IPS-15b (cell line): Measurements from ENCODE around the gene RCN1.
"Not testable (repeated sequence)": the region's sequence is repeated elsewhere in the genome, so short reads cannot be mapped to it uniquely, and the experiment has no call there.

ENCODE experiments used
- H3K27me3 ChIP-seq: one replicate; pipeline ENCODE4 v1.6.1; 2013; ENCODE audit warnings: low read length; ENCODE audit not compliant: control insufficient read depth, insufficient read depth
- H3K36me3 ChIP-seq: one replicate; pipeline ENCODE4 v1.6.1; 2013; ENCODE audit warnings: low read length; ENCODE audit not compliant: control insufficient read depth, insufficient read depth
- H3K4me1 ChIP-seq: one replicate; pipeline ENCODE4 v1.6.1; 2013; ENCODE audit warnings: mild to moderate bottlenecking, low read length; ENCODE audit not compliant: control insufficient read depth, insufficient read depth
- H3K4me3 ChIP-seq: one replicate; pipeline ENCODE4 v1.5.1; 2013; ENCODE audit warnings: low read depth, low read length
- H3K9ac ChIP-seq: one replicate; pipeline ENCODE4 v1.6.1; 2013; ENCODE audit warnings: low read depth, mild to moderate bottlenecking, low read length
- H3K9me3 ChIP-seq: one replicate; pipeline ENCODE4 v1.6.1; 2013; ENCODE audit warnings: mild to moderate bottlenecking, low read length; ENCODE audit not compliant: control insufficient read depth, insufficient read depth

Gene RCN1

DNA sequence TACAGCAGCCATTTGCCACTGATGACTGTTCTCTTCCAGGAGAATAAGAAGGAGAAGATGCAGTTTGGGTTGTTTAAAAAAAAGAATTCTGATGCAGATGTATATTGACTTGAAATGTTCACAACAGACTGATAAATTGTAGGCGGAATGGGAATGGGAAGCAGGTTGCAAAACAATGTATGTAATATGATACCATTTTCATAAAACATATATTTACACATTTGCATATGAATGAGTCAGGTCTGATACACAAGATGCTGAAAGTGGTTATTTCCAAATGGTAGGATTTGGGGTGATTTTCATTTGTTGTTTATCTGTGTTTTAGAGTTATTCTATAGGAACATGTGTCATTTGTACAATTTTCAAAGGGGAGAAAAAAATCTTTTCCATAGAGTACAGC is 9.0 kb upstream of the RCN1 start:
- no peaks in the 10 kb centered on the region for H3K9me3 ChIP-seq
- no peak overlapping the region for H3K4me3 ChIP-seq
- no peaks in the 10 kb centered on the region for H3K36me3 ChIP-seq
- no peak overlapping the region for H3K9ac ChIP-seq
- H3K4me1 ChIP-seq: peaks cover 4% of the 10 kb centered on the region
- H3K27me3 ChIP-seq: no peaks in the 10 kb centered on the region

DNA sequence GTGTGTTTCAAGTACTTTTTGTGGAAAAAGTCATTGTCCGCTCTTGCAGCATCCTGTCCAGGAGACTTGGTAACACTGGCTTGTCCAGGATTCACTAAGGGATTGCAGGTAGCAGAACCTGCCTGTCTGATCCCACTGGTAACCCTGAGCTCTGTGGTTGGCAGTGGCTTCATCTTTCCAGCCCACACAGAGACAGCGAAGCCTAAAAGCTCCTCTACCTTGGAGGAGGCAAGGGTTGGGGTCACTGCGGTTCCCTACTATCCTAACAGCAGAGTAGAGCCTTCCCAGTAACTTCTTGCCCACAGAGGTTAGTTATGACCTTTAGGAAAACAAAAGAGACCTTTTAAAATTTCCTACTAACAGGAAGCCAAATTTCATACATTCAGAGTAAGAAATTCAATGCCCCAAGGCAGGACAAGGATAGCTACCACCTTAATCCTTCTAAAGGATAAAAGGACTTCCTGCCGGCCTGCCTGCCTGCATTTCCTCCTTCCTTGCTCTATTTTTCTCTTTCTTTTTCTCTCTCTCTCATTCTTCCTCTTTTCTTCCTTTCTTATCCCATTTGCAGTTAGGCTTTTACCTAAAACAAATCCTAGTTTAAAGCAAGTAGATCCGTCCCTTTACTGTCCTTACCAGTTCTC is 8.4 kb upstream of the RCN1 start:
- Histone ChIP-seq H3K9me3 (no peaks in the 10 kb centered on the region), H3K4me1 (peaks cover 4% of the 10 kb centered on the region), H3K27me3 (no peaks in the 10 kb centered on the region), H3K36me3 (no peaks in the 10 kb centered on the region), H3K9ac (no peak overlapping the region), H3K4me3 (no peak overlapping the region)

DNA sequence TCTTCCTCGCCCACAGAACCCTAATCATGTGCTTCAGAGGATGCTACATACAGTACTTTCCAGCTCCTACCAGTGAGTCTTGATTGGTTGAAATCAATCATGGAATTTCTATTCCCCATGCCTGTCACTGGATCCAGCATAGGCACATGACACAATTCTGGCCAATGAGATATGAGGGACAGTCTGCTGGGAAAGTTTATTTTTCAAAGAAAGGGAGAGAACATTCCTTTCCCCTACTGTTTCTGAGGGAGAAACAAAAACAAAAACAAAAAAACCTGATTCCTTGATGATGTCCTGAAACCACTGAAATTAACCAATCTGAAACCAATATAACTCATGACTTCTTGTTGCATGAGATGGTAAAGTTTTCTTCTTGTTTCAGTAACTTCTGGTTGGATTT is 3.3 kb upstream of the RCN1 start:
- Histone ChIP-seq H3K9me3 (no peaks in the 10 kb centered on the region), H3K4me1 (peaks cover 8% of the 10 kb centered on the region), H3K9ac (no peak overlapping the region), H3K4me3 (no peak overlapping the region), H3K36me3 (no peaks in the 10 kb centered on the region), H3K27me3 (peaks cover 10% of the 10 kb centered on the region)

DNA sequence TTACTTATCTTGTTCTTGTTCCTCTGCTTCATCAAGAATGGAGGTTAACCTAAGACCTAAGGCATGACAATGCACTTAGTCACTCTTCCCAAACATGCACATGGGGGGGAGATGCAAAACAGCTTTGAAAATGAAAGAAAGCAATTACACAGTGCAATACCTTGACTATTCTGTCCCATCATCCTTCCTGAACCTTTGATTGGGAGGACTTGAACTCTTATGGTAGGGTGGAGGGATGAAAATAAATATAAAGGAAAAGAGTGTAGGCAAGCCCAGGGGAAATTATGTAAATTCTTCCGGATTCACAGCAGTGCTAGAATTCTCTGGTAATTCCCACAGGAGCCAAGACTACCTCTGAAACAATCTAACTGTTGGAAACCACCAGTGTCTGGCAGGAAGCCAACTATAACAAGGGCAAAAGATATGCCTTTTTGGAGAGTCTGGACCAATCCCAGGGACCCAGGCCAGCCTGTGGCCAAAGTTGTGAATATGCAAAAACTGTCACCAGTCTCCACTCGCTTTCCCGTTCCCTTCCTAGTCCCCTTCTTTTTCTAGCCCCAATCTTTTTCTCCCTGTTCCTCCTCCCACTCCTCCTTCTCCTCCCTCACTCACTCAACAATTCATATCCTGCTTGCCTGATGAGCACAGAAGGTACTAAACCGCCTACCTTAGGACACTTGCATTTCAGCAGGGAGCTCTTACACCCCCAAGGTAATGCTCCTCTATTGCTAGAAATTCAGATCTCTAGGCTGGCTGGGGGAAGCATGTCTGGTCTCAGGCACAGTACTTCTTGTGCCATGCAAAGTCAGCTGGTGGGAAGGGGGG is 2.5 kb upstream of the RCN1 start:
- no peaks in the 10 kb centered on the region for H3K36me3 ChIP-seq
- peaks cover 10% of the 10 kb centered on the region for H3K4me1 ChIP-seq
- no peak overlapping the region for H3K4me3 ChIP-seq
- no peak overlapping the region for H3K9ac ChIP-seq
- H3K9me3 ChIP-seq: no peaks in the 10 kb centered on the region
- H3K27me3 ChIP-seq: peaks cover 10% of the 10 kb centered on the region

DNA sequence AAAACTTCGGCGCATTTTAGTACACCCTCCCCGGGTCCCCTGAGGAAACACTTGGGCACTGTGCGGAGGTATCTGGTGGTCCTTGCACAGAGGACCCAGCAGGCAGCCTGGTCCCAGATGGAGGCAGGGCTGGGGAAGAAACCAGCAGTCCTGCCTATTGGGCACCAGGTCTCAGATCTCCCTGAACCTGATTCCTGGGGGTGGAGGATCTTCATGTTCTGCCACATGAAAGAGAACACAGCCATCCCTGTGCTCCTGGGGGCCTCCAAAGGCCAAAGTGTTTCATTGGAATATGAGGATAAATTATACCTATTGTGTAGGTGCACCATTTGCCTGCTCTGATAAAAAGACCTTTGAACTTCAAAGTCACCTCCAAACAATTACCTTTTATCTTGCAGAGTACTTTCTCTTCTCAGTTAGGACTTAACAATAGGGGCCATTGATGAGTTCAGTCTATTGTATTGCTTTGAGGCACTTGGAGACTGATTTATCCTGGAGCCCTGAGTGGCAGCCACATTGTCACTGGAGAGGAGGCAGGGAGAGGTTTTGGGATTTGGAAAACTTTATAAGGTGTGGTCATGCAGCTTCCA is 1.8 kb downstream of the RCN1 start:
- H3K27me3 ChIP-seq: peaks cover 10% of the 10 kb centered on the region
- H3K36me3 ChIP-seq: peaks cover 5% of the 10 kb centered on the region
- peak overlapping the region; percentile 23 for H3K4me3 ChIP-seq
- no peak overlapping the region for H3K9ac ChIP-seq
- H3K9me3 ChIP-seq: no peaks in the 10 kb centered on the region
- H3K4me1 ChIP-seq: peaks cover 10% of the 10 kb centered on the region

DNA sequence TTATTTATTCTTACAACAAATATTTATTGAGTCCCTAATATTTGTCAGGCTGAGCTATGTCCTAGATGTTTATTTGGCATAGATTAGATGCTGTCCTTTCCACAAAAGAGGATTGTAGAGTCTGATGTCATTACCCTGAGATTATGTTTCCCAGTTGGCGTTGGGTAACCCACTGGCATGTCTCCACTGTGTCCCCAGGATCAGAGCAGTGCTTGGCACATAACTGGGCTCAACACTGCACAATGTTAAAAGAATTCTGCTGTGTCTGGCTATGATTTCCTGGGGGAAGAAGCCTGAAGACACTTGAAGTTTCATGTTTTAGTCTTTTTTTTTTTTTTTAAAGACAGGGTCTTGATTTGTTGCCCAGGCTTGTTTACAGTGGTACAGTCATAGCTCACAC is 4.0 kb downstream of the RCN1 start:
- peaks cover 15% of the 10 kb centered on the region for H3K36me3 ChIP-seq
- no peaks in the 10 kb centered on the region for H3K27me3 ChIP-seq
- H3K9me3 ChIP-seq: no peaks in the 10 kb centered on the region
- H3K9ac ChIP-seq: no peak overlapping the region
- no peak overlapping the region for H3K4me3 ChIP-seq
- peaks cover 7% of the 10 kb centered on the region for H3K4me1 ChIP-seq

DNA sequence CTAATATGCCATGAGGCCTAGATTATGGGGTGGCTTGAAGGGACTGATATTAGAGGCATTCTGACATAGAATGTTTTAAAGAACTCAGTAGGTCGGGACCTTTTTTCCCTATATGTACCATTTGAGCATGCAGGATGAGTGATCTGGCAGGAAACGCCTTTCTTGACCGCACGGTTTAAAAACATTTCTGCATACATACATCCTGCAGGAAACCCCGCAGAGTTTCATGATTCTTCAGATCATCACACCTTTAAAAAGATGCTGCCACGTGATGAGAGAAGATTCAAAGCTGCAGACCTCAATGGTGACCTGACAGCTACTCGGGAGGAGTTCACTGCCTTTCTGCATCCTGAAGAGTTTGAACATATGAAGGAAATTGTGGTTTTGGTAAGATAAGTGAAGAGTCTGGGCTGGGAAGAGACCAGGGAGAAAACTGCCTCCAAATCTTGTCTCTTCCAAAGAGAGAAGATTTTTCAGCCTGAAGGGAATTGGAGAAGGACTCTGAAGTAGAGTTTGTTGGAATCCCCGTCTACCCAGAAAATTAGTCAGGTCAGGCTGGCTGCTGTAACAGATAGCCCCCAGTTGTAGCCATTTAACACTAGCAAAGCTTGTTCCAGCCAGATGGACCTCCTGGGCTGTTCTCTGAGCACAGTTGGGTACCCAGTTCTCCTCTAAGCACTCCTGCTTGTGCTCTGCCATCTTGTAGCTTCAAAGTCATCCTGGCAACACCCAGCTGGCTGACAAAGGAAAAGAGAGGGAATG is 7.4 kb downstream of the RCN1 start:
- Histone ChIP-seq H3K9me3 (no peaks in the 10 kb centered on the region), H3K9ac (no peak overlapping the region), H3K4me3 (no peak overlapping the region), H3K4me1 (peaks cover under 1% of the 10 kb centered on the region), H3K36me3 (peaks cover 25% of the 10 kb centered on the region), H3K27me3 (no peaks in the 10 kb centered on the region)

DNA sequence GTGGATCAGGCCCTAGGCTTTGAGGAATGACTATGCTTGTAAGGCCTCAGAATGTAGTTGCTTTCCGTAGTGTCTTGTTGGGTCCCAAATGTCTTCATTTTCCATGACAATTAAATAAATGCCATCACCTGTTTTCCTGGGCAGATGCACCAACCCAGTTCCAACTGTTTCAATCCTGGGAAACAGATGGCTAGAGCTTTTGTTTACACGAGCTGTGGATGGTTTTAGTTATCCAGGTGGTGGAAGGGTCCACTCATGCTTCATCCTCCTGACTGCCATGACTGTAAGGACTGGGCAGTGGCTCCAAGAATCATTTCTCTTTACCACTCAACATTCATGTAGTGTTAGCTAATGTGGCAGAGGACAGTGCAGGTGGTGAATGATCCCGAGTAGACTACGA is 8.6 kb downstream of the RCN1 start:
- Histone ChIP-seq H3K27me3 (no peaks in the 10 kb centered on the region), H3K4me1 (no peaks in the 10 kb centered on the region), H3K4me3 (no peak overlapping the region), H3K9me3 (no peaks in the 10 kb centered on the region), H3K9ac (no peak overlapping the region), H3K36me3 (peaks cover 28% of the 10 kb centered on the region)

DNA sequence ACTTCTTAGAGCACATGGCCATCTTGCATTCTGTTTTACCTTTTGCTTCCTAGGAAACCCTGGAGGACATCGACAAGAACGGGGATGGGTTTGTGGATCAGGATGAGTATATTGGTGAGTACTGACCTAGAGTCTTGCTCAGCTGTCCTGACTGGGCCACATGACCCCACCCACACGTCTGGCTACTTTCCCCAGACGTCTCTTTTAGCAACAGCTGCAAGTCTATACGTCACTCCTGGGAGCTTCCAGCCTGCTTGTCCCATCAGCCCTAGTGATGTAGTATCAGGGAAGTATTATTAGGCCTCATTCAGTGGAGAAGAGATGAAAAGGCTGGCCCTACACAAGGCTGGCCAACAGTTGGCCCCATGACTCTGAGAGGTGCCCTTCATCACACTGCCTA is 9.6 kb downstream of the RCN1 start:
- H3K36me3 ChIP-seq: peaks cover 28% of the 10 kb centered on the region
- H3K4me1 ChIP-seq: no peaks in the 10 kb centered on the region
- H3K9me3 ChIP-seq: no peaks in the 10 kb centered on the region
- H3K9ac ChIP-seq: no peak overlapping the region
- no peaks in the 10 kb centered on the region for H3K27me3 ChIP-seq
- H3K4me3 ChIP-seq: no peak overlapping the region

DNA sequence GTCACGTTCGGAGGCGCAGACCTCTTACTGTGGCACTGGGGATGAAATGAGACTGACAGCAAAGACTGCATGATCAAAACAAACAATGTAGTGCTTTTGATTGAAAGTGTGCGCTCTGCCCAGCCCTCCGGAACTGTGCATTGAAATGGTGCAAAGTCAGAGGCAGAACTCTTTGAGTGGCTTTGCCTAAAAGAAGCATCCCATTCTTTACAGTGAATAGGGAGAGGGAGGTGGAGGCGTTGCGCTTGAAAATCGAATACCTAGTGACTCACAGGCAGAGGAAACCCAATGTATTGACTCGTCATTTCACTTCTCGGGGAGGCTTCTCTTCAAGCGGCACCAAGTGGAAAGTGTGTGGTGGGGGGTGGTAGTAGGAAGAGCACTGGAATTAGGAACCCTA is 10.9 kb downstream of the RCN1 start:
- H3K36me3 ChIP-seq: peaks cover 28% of the 10 kb centered on the region
- no peaks in the 10 kb centered on the region for H3K9me3 ChIP-seq
- H3K4me3 ChIP-seq: no peak overlapping the region
- H3K27me3 ChIP-seq: no peaks in the 10 kb centered on the region
- no peaks in the 10 kb centered on the region for H3K4me1 ChIP-seq
- no peak overlapping the region for H3K9ac ChIP-seq

DNA sequence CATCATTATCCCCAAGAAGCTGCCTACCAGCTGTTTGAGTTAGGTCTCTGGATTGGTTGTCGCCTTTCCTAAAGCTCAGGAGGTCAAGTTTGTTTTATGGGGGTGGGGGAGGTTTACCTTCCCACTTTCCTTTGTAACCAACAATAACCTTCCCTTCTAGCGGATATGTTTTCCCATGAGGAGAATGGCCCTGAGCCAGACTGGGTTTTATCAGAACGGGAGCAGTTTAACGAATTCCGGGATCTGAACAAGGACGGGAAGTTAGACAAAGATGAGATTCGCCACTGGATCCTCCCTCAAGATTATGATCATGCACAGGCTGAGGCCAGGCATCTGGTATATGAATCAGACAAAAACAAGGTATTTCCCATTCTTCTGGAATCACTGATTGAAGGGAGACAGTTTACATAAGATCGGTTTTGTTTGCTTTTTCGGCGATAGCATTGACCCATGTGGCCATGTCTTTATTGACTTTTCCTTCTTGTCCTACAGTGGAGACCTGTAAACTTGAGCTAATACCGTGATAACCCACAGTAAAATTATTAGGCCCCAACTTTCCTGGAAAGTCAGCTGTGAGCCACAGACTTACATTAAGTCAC is 12.3 kb downstream of the RCN1 start:
- not testable (repeated sequence) for H3K27me3 ChIP-seq, H3K4me3 ChIP-seq, H3K4me1 ChIP-seq, H3K9me3 ChIP-seq, H3K9ac ChIP-seq
- peaks cover 20% of the 10 kb centered on the region for H3K36me3 ChIP-seq
